ENCODE data around the gene DYNLL1. TPM values are rescaled to one million over a fixed set of nuclear protein-coding genes. Genes with fewer than 3 reads are reported as not detected.
A peak's percentile ranks its signal among the peaks of the same experiment; 100 is the strongest.
"Not testable (repeated sequence)": the region's sequence is repeated elsewhere in the genome, so short reads cannot be mapped to it uniquely, and the experiment has no call there.

DYNLL1 gene
- total RNA-seq (2014; rRNA removed; shearing (Covaris generic)) (301 and 340 TPM in 2 replicates), polyA plus RNA-seq (2016; fragmentation: Nextera tagmentation; extraction: Ambion mirVana) (778 and 782 TPM in 2 replicates)

GRCh38 chr12:120495731-120496412 is at the start of gene DYNLL1:
DYNLL1 (plus strand) TSS chr12:120496113; CDS start chr12:120496422, 309 bp downstream.
- peak; percentile 98 for DNase-seq

GRCh38 chr12:120446844-120447178 is 49.1 kb upstream of the DYNLL1 start:
- H3K27me3 ChIP-seq (replicated peaks; ENCODE audit: insufficient read depth); H4K20me1 ChIP-seq (ENCODE audit: insufficient read depth); H3K4me1 ChIP-seq (ENCODE audit: insufficient read depth); in situ Hi-C loops (cut with MboI); H3K9me3 ChIP-seq (ENCODE audit: low read depth); DNase-seq; H3K9me2 ChIP-seq (ENCODE audit: insufficient read depth): not testable (repeated sequence)
- H3K4me2 ChIP-seq (ENCODE audit: unreplicated experiment), result peak overlapping the region; percentile 84
- H3F3A ChIP-seq (ENCODE audit: insufficient read depth), result peaks cover 27% of the 10 kb centered on the region
- H2AFZ ChIP-seq, result peak overlapping the region; percentile 97
- H3K4me3 ChIP-seq, result peak overlapping the region; percentile 99
- H3K9ac ChIP-seq, result peak overlapping the region; percentile 95
- H3K79me2 ChIP-seq (ENCODE audit: insufficient read depth), result peaks cover 90% of the 10 kb centered on the region
- H3K27ac ChIP-seq, result peak overlapping the region; percentile 72
- H3K36me3 ChIP-seq (ENCODE audit: low read depth), result peaks cover 17% of the 10 kb centered on the region
- 6 to 11% methylated on average over 16 to 17 of the region's 17 CpGs for WGBS, 2 experiments (ENCODE audit: low coverage in 1 of 2, low lambda C conversion rate in 2 of 2, missing lambda C conversion rate in 2 of 2)

More at GRCh38 chr12:120495731-120496412, at the start of gene DYNLL1:
- peaks cover 40% of the 10 kb centered on the region for H3F3A ChIP-seq (ENCODE audit: insufficient read depth)
- peak within 1 kb of the TSS; percentile 63 for H3K27ac ChIP-seq
- no peaks in the 10 kb centered on the region for H3K9me3 ChIP-seq (ENCODE audit: low read depth)
- H3K9me2 ChIP-seq (ENCODE audit: insufficient read depth), result no peaks in the 10 kb centered on the region
- H3K4me2 ChIP-seq (ENCODE audit: unreplicated experiment), result peak within 1 kb of the TSS; percentile 91
- peak within 1 kb of the TSS; percentile 99 for H3K4me3 ChIP-seq
- H3K4me1 ChIP-seq (ENCODE audit: insufficient read depth), result peaks cover 20% of the 10 kb centered on the region
- WGBS, 2 experiments (ENCODE audit: low coverage in 1 of 2, low lambda C conversion rate in 2 of 2, missing lambda C conversion rate in 2 of 2), result 1 to 2% methylated on average over 36 to 48 of the region's 53 CpGs
- peaks cover 45% of the 10 kb centered on the region for H3K79me2 ChIP-seq (ENCODE audit: insufficient read depth)
- peak within 1 kb of the TSS; percentile 75 for H2AFZ ChIP-seq
- peaks cover 14% of the 10 kb centered on the region for H3K36me3 ChIP-seq (ENCODE audit: low read depth)
- in situ Hi-C loops (cut with MboI), result no loop called here
- no peak for TF ChIP-seq EZH2 (IDR thresholded peaks at IDR 0.05; ENCODE audit: insufficient read depth, poor library complexity, severe bottlenecking)
- no peak for TF ChIP-seq EZH2phosphoT487 (IDR thresholded peaks at IDR 0.05; ENCODE audit: insufficient read depth, low read depth)
- H3K9ac ChIP-seq, result peak within 1 kb of the TSS; percentile 87
- H4K20me1 ChIP-seq (ENCODE audit: insufficient read depth), result peaks cover 15% of the 10 kb centered on the region
- no peaks in the 10 kb centered on the region for H3K27me3 ChIP-seq (replicated peaks; ENCODE audit: insufficient read depth)

GRCh38 chr12:120447992-120448391 is 47.9 kb upstream of the DYNLL1 start:
- Histone ChIP-seq H3K9me2 (ENCODE audit: insufficient read depth) (no peaks in the 10 kb centered on the region), H4K20me1 (ENCODE audit: insufficient read depth) (no peaks in the 10 kb centered on the region), H3K27me3 (replicated peaks; ENCODE audit: insufficient read depth) (no peaks in the 10 kb centered on the region), H3K4me2 (ENCODE audit: unreplicated experiment) (no peak overlapping the region), H3K79me2 (ENCODE audit: insufficient read depth) (peaks cover 92% of the 10 kb centered on the region), H2AFZ (no peak overlapping the region), H3K27ac (no peak overlapping the region), H3K9ac (peak overlapping the region; percentile 95; the same call in 1 of the 2 replicates), H3F3A (ENCODE audit: insufficient read depth) (peaks cover 24% of the 10 kb centered on the region), H3K4me3 (peak overlapping the region; percentile 99), H3K4me1 (ENCODE audit: insufficient read depth) (peaks cover 5% of the 10 kb centered on the region; the same call in 1 of the 2 replicates), H3K9me3 (ENCODE audit: low read depth) (no peaks in the 10 kb centered on the region), H3K36me3 (ENCODE audit: low read depth) (peaks cover 14% of the 10 kb centered on the region; the same call in 1 of the 2 replicates)
- no peak for DNase-seq
- TF ChIP-seq EZH2phosphoT487 (IDR thresholded peaks at IDR 0.05; ENCODE audit: insufficient read depth, low read depth) (no peak), EZH2 (IDR thresholded peaks at IDR 0.05; ENCODE audit: insufficient read depth, poor library complexity, severe bottlenecking) (no peak)
- in situ Hi-C loops (cut with MboI), result no loop called here
- 85 to 86% methylated on average over 4 of the region's 4 CpGs for WGBS, 2 experiments (ENCODE audit: low coverage in 1 of 2, low lambda C conversion rate in 2 of 2, missing lambda C conversion rate in 2 of 2)

GRCh38 chr12:120452524-120452923 is 43.4 kb upstream of the DYNLL1 start:
- H3K4me2 ChIP-seq (ENCODE audit: unreplicated experiment); H3K9ac ChIP-seq; H4K20me1 ChIP-seq (ENCODE audit: insufficient read depth); in situ Hi-C loops (cut with MboI); H3K27me3 ChIP-seq (replicated peaks; ENCODE audit: insufficient read depth); H3K4me3 ChIP-seq; H3K4me1 ChIP-seq (ENCODE audit: insufficient read depth); H2AFZ ChIP-seq; H3K9me3 ChIP-seq (ENCODE audit: low read depth); H3K27ac ChIP-seq; H3K9me2 ChIP-seq (ENCODE audit: insufficient read depth): not testable (repeated sequence)
- Histone ChIP-seq H3K36me3 (ENCODE audit: low read depth) (peaks cover 15% of the 10 kb centered on the region), H3K79me2 (ENCODE audit: insufficient read depth) (peaks cover 56% of the 10 kb centered on the region), H3F3A (ENCODE audit: insufficient read depth) (peaks cover 32% of the 10 kb centered on the region)
- DNase-seq, result peak; percentile 20
- 83 to 84% methylated on average over 5 of the region's 5 CpGs for WGBS, 2 experiments (ENCODE audit: low coverage in 1 of 2, low lambda C conversion rate in 2 of 2, missing lambda C conversion rate in 2 of 2)

Data from GM23248 (cell line).